Measurements from ENCODE around the gene CLEC4G. TPM values are rescaled to one million over a fixed set of nuclear protein-coding genes. Genes with fewer than 3 reads are reported as not detected.

CLEC4G gene
- total and polyA plus RNA-seq, 2 of the 8 experiments (the other 6 are each of a cell fraction or from before 2014, with no cell fraction given), result 0.35 to 2.9 TPM

GRCh38 chr19:7709932-7710460 is 21.9 kb downstream of the CLEC4G start:
- POLR2A ChIA-PET (ENCODE audit: partially characterized antibody), result no interaction called here
- no peak for DNase-seq (ENCODE audit: low read depth in 1 of 2, low spot score in 2 of 2)
- WGBS, 2 experiments (ENCODE audit: extremely low coverage in 1 of 2, insufficient coverage in 1 of 2, insufficient read length in 1 of 2, insufficient replicate concordance in 2 of 2, low coverage in 1 of 2, low lambda C conversion rate in 2 of 2, missing lambda C conversion rate in 1 of 2), result 92% methylated on average over 10 of the region's 10 CpGs; no CpG with 5 or more reads in 1 of the 2 experiments

More at GRCh38 chr19:7709932-7710460, 21.9 kb downstream of the CLEC4G start:
- H2AK5ac ChIP-seq (ENCODE audit: low read depth, low read length), result no peak overlapping the region
- H2BK120ac ChIP-seq (replicated peaks; ENCODE audit: low read depth, low read length), result no peak overlapping the region
- H3K36me3 ChIP-seq (ENCODE audit: control insufficient read depth in 2 of 4, insufficient read depth in 4 of 4, low read length in 3 of 4), result no peaks in the 10 kb centered on the region
- H4K20me1 ChIP-seq (replicated peaks in 1 of 2; ENCODE audit: control insufficient read depth in 1 of 2, insufficient read depth in 2 of 2, low read length in 2 of 2), result no peaks in the 10 kb centered on the region
- CTCF ChIA-PET (ENCODE audit: partially characterized antibody), result interaction anchor here (1.3 kb wide), 1 partner anchor 89 kb away, joined by 3 read pairs; no protein-coding TSS in a partner anchor
- H4K5ac ChIP-seq (ENCODE audit: insufficient read length, low read depth, low read length), result no peak overlapping the region
- no peak overlapping the region for H4K91ac ChIP-seq (replicated peaks; ENCODE audit: insufficient read length, low read length)
- no peak overlapping the region for H3K9ac ChIP-seq (replicated peaks in 1 of 4; ENCODE audit: extremely low read depth in 1 of 4, low read depth in 3 of 4, low read length in 3 of 4)
- FAIRE-seq, result no peak
- H2BK12ac ChIP-seq (ENCODE audit: low read depth, low read length), result no peak overlapping the region
- TF ChIP-seq JUN (IDR thresholded peaks at IDR 0.05; ENCODE audit: low read depth, low read length), result no peak
- no peak for TF ChIP-seq CBX8 (IDR thresholded peaks at IDR 0.05; ENCODE audit: borderline replicate concordance, low read depth, low read length)
- TF ChIP-seq MAFK (IDR thresholded peaks at IDR 0.05; ENCODE audit: low read depth, low read length), result no peak
- TF ChIP-seq CREB1 (IDR thresholded peaks at IDR 0.05), result no peak
- no peak for TF ChIP-seq SIN3A (conservative IDR thresholded peaks at IDR 0.05 in 1 of 2, IDR thresholded peaks at IDR 0.05 in 1 of 2; ENCODE audit: low read depth in 1 of 2, low read length in 2 of 2)
- no peak for TF ChIP-seq RBBP5 (IDR thresholded peaks at IDR 0.05; ENCODE audit: borderline replicate concordance, low read depth, low read length)
- TF ChIP-seq RAD21 (IDR thresholded peaks at IDR 0.05 in 1 of 2, conservative IDR thresholded peaks at IDR 0.05 in 1 of 2; ENCODE audit: low read depth in 2 of 2, low read length in 2 of 2), result no peak
- no peak for TF ChIP-seq CHD2 (IDR thresholded peaks at IDR 0.05; ENCODE audit: low read length)
- no peak for TF ChIP-seq NANOG (IDR thresholded peaks at IDR 0.05; ENCODE audit: insufficient read depth, low read depth, low read length, poor library complexity, severe bottlenecking)
- TF ChIP-seq FOSL1 (IDR thresholded peaks at IDR 0.05; ENCODE audit: insufficient read depth, low read depth, low read length), result no peak
- no peak for TF ChIP-seq SIX5 (IDR thresholded peaks at IDR 0.05; ENCODE audit: low read depth, low read length)
- H3K18ac ChIP-seq (ENCODE audit: extremely low read depth, low read length), result no peak overlapping the region
- H3K23me2 ChIP-seq (ENCODE audit: low read depth, low read length), result 0 out of 2 replicates have a peak, but pooled peaks cover 1% of the 10 kb centered on the region
- H2BK5ac ChIP-seq (ENCODE audit: low read depth, low read length), result no peak overlapping the region
- no peak overlapping the region for H3K4me3 ChIP-seq (ENCODE audit: extremely low read depth in 1 of 4, insufficient read depth in 2 of 4, low read depth in 3 of 4, low read length in 4 of 4)
- H3K4ac ChIP-seq (replicated peaks; ENCODE audit: insufficient read length, low read depth, low read length), result no peak overlapping the region
- H3K14ac ChIP-seq (ENCODE audit: insufficient read length), result no peak overlapping the region
- H4K8ac ChIP-seq (ENCODE audit: extremely low read depth, insufficient read depth, low read length), result no peak overlapping the region
- no peaks in the 10 kb centered on the region; a peak in 1 of 7 replicates for H3K4me1 ChIP-seq (replicated peaks in 1 of 4; ENCODE audit: control insufficient read depth in 3 of 4, insufficient read depth in 4 of 4, low read length in 3 of 4)
- no peaks in the 10 kb centered on the region for H3K79me1 ChIP-seq (ENCODE audit: low read depth, low read length)
- no peak overlapping the region for H3K56ac ChIP-seq (replicated peaks; ENCODE audit: insufficient read length, low read depth, low read length)
- H3K23ac ChIP-seq (ENCODE audit: insufficient read length), result no peak overlapping the region
- H3K9me3 ChIP-seq (ENCODE audit: insufficient read depth in 2 of 2, low read depth in 1 of 2, low read length in 1 of 2), result no peaks in the 10 kb centered on the region
- H3K79me2 ChIP-seq (ENCODE audit: control insufficient read depth in 1 of 2, insufficient read depth in 2 of 2, low read length in 2 of 2), result no peaks in the 10 kb centered on the region
- H2BK15ac ChIP-seq (ENCODE audit: low read length), result no peak overlapping the region
- no peak overlapping the region for H3K27ac ChIP-seq (ENCODE audit: low read depth, low read length)
- no peaks in the 10 kb centered on the region; a peak in 1 of 7 replicates for H3K27me3 ChIP-seq (replicated peaks in 1 of 4; ENCODE audit: control insufficient read depth in 3 of 4, extremely low read depth in 1 of 4, insufficient read depth in 3 of 4, low read length in 3 of 4)
- H2BK20ac ChIP-seq (ENCODE audit: low read length), result no peak overlapping the region
- H3K4me2 ChIP-seq (ENCODE audit: insufficient read depth in 1 of 2, low read depth in 2 of 2, low read length in 2 of 2), result no peak overlapping the region
- no peak overlapping the region for H2AFZ ChIP-seq (ENCODE audit: low read length)

All from H1 (cell line).